Endothelial cell of umbilical vein (primary cell): ENCODE results near the gene ATP8A1. TPM values are rescaled to one million over a fixed set of nuclear protein-coding genes. Genes with fewer than 3 reads are reported as not detected.

Experiments used
- BruUV-seq: library from RNA; stranded (reverse); fragments of 400-500 nt; replicated peaks from 2 replicates; lab custom pipeline; 2021; lab: Mats Ljungman, UMichigan
- CTCF ChIA-PET: fragments of 300-600, 350-600 bp; sonication (Branson Sonifier 250); formaldehyde crosslinking; loops from one replicate; lab custom pipeline; 2021; ENCODE audit warnings: antibody characterized with exemption, inconsistent platforms; lab: Charles Lee
- POLR2A ChIA-PET: fragments of 300-600, 350-600 bp; sonication (Branson Sonifier 250); formaldehyde crosslinking; loops from one replicate; lab custom pipeline; 2021; ENCODE audit warnings: antibody characterized with exemption, inconsistent platforms; lab: Charles Lee
- DNase-seq: peaks from one replicate; pipeline ENCODE4 v3.0.0-alpha.2; 2011; ENCODE audit warnings: low read depth, low spot score
- FAIRE-seq: peaks from 2 replicates; lab custom pipeline; 2011; peaks lifted over from hg19 to GRCh38; lab: Jason Lieb, UNC
- H2AFZ ChIP-seq: 2 replicates; pipeline ENCODE4 v1.6.0; 2012; ENCODE audit warnings: low read depth, low read length, control low read depth, inconsistent platforms
- H3K27ac ChIP-seq: 2 replicates; pipeline ENCODE4 v1.5.1; 2011; ENCODE audit warnings: low read depth, mild to moderate bottlenecking, control low read depth, low read length, moderate library complexity; ENCODE audit not compliant: insufficient read depth
- H3K27me3 ChIP-seq, 2 experiments: 2 replicates each; pipeline versions ENCODE4 v1.6.0 to v1.6.1; 2011; ENCODE audit warnings: low read length in 2 of 2, mixed read lengths in 1 of 2; ENCODE audit not compliant: control insufficient read depth in 2 of 2, insufficient read depth in 2 of 2
- H3K36me3 ChIP-seq, 2 experiments: 2 replicates in 1 of 2; 3 replicates in 1 of 2; pipeline ENCODE4 v1.5.1; 2011; ENCODE audit warnings: low read length in 2 of 2, mild to moderate bottlenecking in 1 of 2, moderate library complexity in 1 of 2; ENCODE audit not compliant: control insufficient read depth in 2 of 2, insufficient read depth in 2 of 2; ENCODE audit errors: extremely low read depth in 1 of 2
- H3K4me1 ChIP-seq: 3 replicates; pipeline ENCODE4 v1.5.1; 2011; ENCODE audit warnings: mild to moderate bottlenecking, low read length; ENCODE audit not compliant: control insufficient read depth, insufficient read depth; ENCODE audit errors: extremely low read depth
- H3K4me2 ChIP-seq: 2 replicates; pipeline ENCODE4 v1.6.1; 2011; ENCODE audit warnings: low read length, control low read depth, mixed read lengths; ENCODE audit not compliant: insufficient read depth
- H3K4me3 ChIP-seq, 3 experiments: fragments of 200-600 bp in 1 of 3; sonication (generic), shearing (Covaris generic) in 1 of 3; replicated peaks in 1 of 3; 2 replicates each; pipeline ENCODE4 v1.5.1; 2011 to 2016; ENCODE audit warnings: control low read depth in 3 of 3, low read length in 3 of 3, mild to moderate bottlenecking in 2 of 3, inconsistent platforms in 1 of 3, low read depth in 1 of 3, moderate library complexity in 1 of 3; ENCODE audit not compliant: insufficient read depth in 1 of 3
- H3K79me2 ChIP-seq: 2 replicates; pipeline ENCODE4 v1.6.0; 2012; ENCODE audit warnings: low read length, inconsistent platforms; ENCODE audit not compliant: control insufficient read depth, insufficient read depth
- H3K9ac ChIP-seq: replicated peaks from 2 replicates; pipeline ENCODE3; 2011; ENCODE audit warnings: low read length, control low read depth; ENCODE audit not compliant: insufficient read depth; ENCODE audit errors: extremely low read depth
- H3K9me1 ChIP-seq: replicated peaks from 3 replicates; pipeline ENCODE4 v1.6.0; 2011; ENCODE audit warnings: mild to moderate bottlenecking, low read length; ENCODE audit not compliant: control insufficient read depth, insufficient read depth; ENCODE audit errors: extremely low read depth
- H3K9me3 ChIP-seq: replicated peaks from 2 replicates; pipeline ENCODE4 v1.5.1; 2012; ENCODE audit warnings: low read length, inconsistent platforms; ENCODE audit not compliant: control insufficient read depth, insufficient read depth
- H4K20me1 ChIP-seq: replicated peaks from 2 replicates; pipeline ENCODE3; 2011; ENCODE audit warnings: mild to moderate bottlenecking, low read length; ENCODE audit not compliant: control insufficient read depth, insufficient read depth; ENCODE audit errors: extremely low read depth
- CTCF ChIP-seq, 2 donors: IDR thresholded peaks; 1 replicate in 1 of 2; 2 replicates in 1 of 2; pipeline ENCODE4 v1.5.1; 2011; ENCODE audit warnings: low read length in 2 of 2, mild to moderate bottlenecking in 2 of 2, moderate library complexity in 2 of 2, control low read depth in 1 of 2, inconsistent platforms in 1 of 2, low read depth in 1 of 2; ENCODE audit not compliant: insufficient read depth in 1 of 2; ENCODE audit errors: extremely low read depth in 1 of 2
- EZH2 ChIP-seq: IDR thresholded peaks from 2 replicates; pipeline ENCODE4 v1.6.1; 2012; ENCODE audit warnings: borderline replicate concordance, low read depth, mild to moderate bottlenecking, moderate library complexity, low read length, inconsistent platforms; ENCODE audit not compliant: severe bottlenecking
- FOS ChIP-seq: IDR thresholded peaks from 2 replicates; pipeline ENCODE4 v1.6.1; 2011; ENCODE audit warnings: mild to moderate bottlenecking, low read length, moderate library complexity, borderline replicate concordance; ENCODE audit not compliant: insufficient read depth
- GATA2 ChIP-seq: IDR thresholded peaks from 2 replicates; pipeline ENCODE4 v1.7.0; 2011; ENCODE audit warnings: low read depth, mild to moderate bottlenecking, moderate library complexity, mixed read lengths, low read length; ENCODE audit not compliant: insufficient read length, insufficient read depth
- JUN ChIP-seq: IDR thresholded peaks from 2 replicates; pipeline ENCODE4 v1.6.1; 2011; ENCODE audit warnings: borderline replicate concordance, low read depth; ENCODE audit not compliant: insufficient read length, insufficient read depth
- MAX ChIP-seq: IDR thresholded peaks from 2 replicates; pipeline ENCODE4 v1.6.1; 2011; ENCODE audit not compliant: insufficient read depth, insufficient read length
- MYC ChIP-seq: IDR thresholded peaks from one replicate; pipeline ENCODE4 v1.6.1; 2011; ENCODE audit warnings: mild to moderate bottlenecking, low read depth, low read length
- POLR2A ChIP-seq: IDR thresholded peaks from 2 replicates; pipeline ENCODE4 v1.6.1; 2012; ENCODE audit warnings: low read depth, mild to moderate bottlenecking, control low read depth, low read length
- POLR2AphosphoS5 ChIP-seq: IDR thresholded peaks from 2 replicates; pipeline ENCODE4 v1.6.1; 2012; ENCODE audit warnings: low read depth, mild to moderate bottlenecking, control low read depth, low read length, moderate library complexity; ENCODE audit not compliant: insufficient read depth
- dilution Hi-C: fragments of 300-500 bp; cut with MboI; formaldehyde crosslinking; loops from one replicate; pipeline ENCODE4 v1.15.0; 2019; ENCODE audit warnings: low sequenced_read_pairs; ENCODE audit not compliant: extremely low pct_ligation_motif_present
- intact Hi-C: fragments of 100-400 bp; cut with micrococcal nuclease; formaldehyde crosslinking; loops from one replicate; pipeline ENCODE4 v1.10.0; 2022
- polyA plus RNA-seq, 4 experiments: library from polyadenylated mRNA; depleted of rRNA in 3 of 4; stranded (reverse) in 3 of 4; unstranded in 1 of 4; fragments of >200 nt; gene quantifications; 2 replicates each; pipeline versions ENCODE4 v1.2.1 to v1.2.3, GENCODE V29; 2011 to 2012; ENCODE audit warnings: missing spikeins in 1 of 4
- total RNA-seq: library from RNA; stranded (reverse); gene quantifications from 2 replicates; pipeline ENCODE4 v1.2.3, GENCODE V29; 2021

Gene ATP8A1
- total and polyA plus RNA-seq, 2 donors (not counting 3 experiments of a cell fraction or from before 2014, with no cell fraction given), result 0.97 to 11.5 TPM

DNA sequence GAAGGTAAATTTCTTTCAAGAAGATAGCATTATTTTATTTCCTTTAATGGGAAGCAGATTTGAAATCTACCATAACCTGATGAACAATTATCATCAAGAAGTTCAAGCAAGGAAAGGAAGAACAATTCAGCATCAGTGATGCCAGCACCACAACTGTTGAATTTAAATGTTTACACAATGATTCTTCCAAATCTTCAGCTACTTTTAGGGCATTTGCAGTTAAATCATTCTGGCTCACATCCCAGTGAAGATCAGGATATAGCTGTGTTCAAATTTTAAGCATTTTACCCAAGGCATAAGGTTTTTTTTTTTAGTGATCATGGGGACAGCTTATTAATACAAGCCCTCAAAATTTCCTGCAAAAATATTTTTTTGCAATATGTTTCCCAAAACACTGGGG, 146.7 kb downstream of the ATP8A1 start:
- CTCF ChIA-PET, result interaction anchor here (1.2 to 3.1 kb wide), 5 partner anchors 9 to 230 kb away, joined by 3 to 24 read pairs (median 8); no protein-coding TSS in a partner anchor
- H3K9me3 ChIP-seq, result no peaks in the 10 kb centered on the region
- H3K4me2 ChIP-seq, result no peak overlapping the region
- no peak overlapping the region for H3K4me3 ChIP-seq
- no peaks in the 10 kb centered on the region for H3K27me3 ChIP-seq
- no peaks in the 10 kb centered on the region for H3K36me3 ChIP-seq
- no peaks in the 10 kb centered on the region for H3K4me1 ChIP-seq
- intact Hi-C loops, result no loop called here
- no peak for FAIRE-seq
- DNase-seq, result no peak
- H2AFZ ChIP-seq, result no peak overlapping the region
- no peak for TF ChIP-seq MYC
- BruUV-seq, result no TSS peak
- POLR2A ChIA-PET, result no interaction called here
- dilution Hi-C loops, result no loop called here
- H3K9ac ChIP-seq, result no peak overlapping the region
- no peaks in the 10 kb centered on the region for H4K20me1 ChIP-seq
- H3K79me2 ChIP-seq, result no peaks in the 10 kb centered on the region
- no peaks in the 10 kb centered on the region for H3K9me1 ChIP-seq
- H3K27ac ChIP-seq, result no peak overlapping the region

DNA sequence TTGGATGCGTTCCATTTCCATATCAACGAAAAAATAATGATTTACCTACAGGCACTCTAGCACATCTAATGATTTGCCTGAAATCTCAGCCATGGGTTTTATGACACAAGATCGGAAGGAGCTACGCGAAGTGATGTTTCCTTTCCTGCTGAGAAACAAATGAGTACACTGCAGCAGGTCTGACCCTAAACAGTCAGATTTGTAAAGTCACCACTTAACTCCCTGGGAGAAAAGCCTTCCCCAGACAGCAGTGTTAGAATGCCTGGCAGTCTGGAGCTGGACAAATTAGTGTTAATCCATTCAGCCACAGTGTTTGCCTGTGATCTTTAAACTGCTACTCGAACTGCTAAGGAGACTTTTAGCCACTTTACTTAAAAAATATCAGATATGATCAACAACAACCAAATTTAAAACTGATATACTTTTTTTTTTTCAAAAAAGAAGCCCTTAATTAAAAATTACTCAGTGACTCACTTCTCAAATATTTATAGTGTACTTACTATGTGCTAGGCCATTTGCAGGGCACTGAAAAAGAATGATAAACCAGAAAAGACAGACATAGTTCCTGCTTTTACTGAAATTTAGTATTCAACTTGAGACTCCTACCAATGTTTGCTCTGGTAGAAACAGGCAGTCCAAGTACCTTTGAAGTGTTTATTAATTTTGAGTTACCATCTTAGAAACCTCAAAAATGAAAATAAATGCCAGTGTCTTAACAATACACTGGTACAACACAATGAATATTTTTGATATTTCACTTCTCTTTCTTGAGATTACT, 155.1 kb downstream of the ATP8A1 start:
- intact Hi-C loops, result loop anchor here (5.0 kb wide), 1 partner anchor 1730 kb away; no protein-coding TSS in a partner anchor
- ChIA-PET POLR2A (interaction anchor here (0.5 kb wide), 1 partner anchor 71 kb away, joined by 3 read pairs; no protein-coding TSS in a partner anchor), CTCF (interaction anchor here (1.0 to 3.4 kb wide), 5 partner anchors 9 to 222 kb away, joined by 3 to 13 read pairs (median 7); no protein-coding TSS in a partner anchor)
- DNase-seq, result peak; percentile 9
- Histone ChIP-seq H3K9ac (no peak overlapping the region), H4K20me1 (no peaks in the 10 kb centered on the region), H2AFZ (no peak overlapping the region), H3K4me1 (no peaks in the 10 kb centered on the region), H3K9me1 (no peaks in the 10 kb centered on the region), H3K4me2 (no peak overlapping the region), H3K27ac (no peak overlapping the region), H3K36me3 (no peaks in the 10 kb centered on the region), H3K4me3 (no peak overlapping the region), H3K27me3 (no peaks in the 10 kb centered on the region), H3K9me3 (no peaks in the 10 kb centered on the region), H3K79me2 (no peaks in the 10 kb centered on the region)
- dilution Hi-C loops, result no loop called here
- TF ChIP-seq FOS (no peak), MAX (no peak), MYC (no peak), POLR2A (no peak), GATA2 (no peak), JUN (no peak), EZH2 (no peak), CTCF (IDR thresholded peaks at IDR 0.05; ENCODE audit: extremely low read depth in 1 of 2, insufficient read depth in 1 of 2, low read depth in 1 of 2, low read length in 2 of 2) (no peak), POLR2AphosphoS5 (no peak)
- BruUV-seq, result no TSS peak
- no peak for FAIRE-seq
